ENCODE data around the gene OR1A2. TPM values are rescaled to one million over a fixed set of nuclear protein-coding genes. Genes with fewer than 3 reads are reported as not detected.
"Not testable (repeated sequence)": the region's sequence is repeated elsewhere in the genome, so short reads cannot be mapped to it uniquely, and the experiment has no call there.

OR1A2 gene
- total RNA-seq, 1 donor from 2014 or later: not detected

DNA sequence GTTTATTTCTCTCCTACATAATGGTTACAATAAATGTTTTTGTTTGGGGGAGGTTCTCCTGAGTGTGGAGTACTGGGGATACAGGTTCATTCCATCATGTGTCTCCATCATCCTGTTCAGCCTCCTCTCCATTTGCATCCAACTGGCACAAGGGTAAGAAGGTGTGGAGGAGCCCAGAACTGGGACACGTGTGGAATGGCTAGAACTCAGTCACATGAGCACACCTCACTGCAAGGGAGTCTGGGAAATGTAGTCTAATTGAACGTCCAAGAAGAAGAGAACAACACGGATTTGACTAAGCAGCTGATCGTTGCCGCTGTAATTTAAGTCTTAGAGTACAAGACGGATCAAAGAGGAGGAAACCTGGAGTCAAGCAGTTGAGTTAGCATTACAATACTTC, 16.3 kb downstream of the OR1A2 start:
- no peak overlapping the region for H3K4me3 ChIP-seq (ENCODE audit: low read depth, low read length)
- DNase-seq (ENCODE audit: low read depth): no peak
- TF ChIP-seq, protein P1, sequence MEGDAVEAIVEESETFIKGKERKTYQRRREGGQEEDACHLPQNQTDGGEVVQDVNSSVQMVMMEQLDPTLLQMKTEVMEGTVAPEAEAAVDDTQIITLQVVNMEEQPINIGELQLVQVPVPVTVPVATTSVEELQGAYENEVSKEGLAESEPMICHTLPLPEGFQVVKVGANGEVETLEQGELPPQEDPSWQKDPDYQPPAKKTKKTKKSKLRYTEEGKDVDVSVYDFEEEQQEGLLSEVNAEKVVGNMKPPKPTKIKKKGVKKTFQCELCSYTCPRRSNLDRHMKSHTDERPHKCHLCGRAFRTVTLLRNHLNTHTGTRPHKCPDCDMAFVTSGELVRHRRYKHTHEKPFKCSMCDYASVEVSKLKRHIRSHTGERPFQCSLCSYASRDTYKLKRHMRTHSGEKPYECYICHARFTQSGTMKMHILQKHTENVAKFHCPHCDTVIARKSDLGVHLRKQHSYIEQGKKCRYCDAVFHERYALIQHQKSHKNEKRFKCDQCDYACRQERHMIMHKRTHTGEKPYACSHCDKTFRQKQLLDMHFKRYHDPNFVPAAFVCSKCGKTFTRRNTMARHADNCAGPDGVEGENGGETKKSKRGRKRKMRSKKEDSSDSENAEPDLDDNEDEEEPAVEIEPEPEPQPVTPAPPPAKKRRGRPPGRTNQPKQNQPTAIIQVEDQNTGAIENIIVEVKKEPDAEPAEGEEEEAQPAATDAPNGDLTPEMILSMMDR (conservative IDR thresholded peaks at IDR 0.05; ENCODE audit: low read depth, low read length): no peak

DNA sequence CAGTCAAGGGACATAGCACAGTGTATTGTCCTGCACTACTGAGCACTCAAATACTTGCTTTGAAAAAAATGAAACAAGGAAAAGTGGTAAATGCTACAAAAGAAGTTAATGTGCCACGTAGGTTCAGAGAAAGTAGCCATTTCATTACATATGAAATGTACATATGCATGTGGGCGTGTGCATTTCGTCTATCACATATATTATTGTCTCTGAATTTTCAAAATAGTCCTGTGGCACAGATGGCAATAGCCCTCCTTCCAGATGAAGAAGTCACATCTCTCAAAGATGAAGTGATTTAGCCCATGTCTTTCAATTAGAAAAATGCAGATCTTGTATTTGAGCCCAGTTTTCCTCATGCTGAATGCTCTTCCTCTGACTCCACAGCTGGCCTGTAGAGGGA, 22.7 kb downstream of the OR1A2 start:
- not testable (repeated sequence) for H3K4me3 ChIP-seq (ENCODE audit: low read depth, low read length); DNase-seq (ENCODE audit: low read depth)

DNA sequence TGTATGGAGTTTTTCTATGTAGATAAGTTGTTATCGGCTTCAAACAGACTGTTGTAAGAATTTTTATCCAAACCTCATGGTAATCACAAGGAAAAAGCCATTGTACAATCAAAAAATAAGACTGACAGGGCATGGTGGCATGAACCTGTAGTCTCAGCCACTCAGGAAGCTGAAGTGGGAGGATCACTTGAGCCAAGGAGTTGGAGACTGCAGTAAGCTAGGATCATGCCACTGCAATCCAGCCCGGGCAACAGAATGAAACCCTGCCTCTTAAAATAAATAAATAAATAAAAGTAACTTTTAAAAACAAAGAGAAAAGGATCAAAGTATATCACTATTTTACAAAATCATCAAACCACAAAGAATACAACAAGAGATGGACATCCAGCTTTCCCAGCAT, 24.5 kb downstream of the OR1A2 start:
- TF ChIP-seq, protein P1 (conservative IDR thresholded peaks at IDR 0.05; ENCODE audit: low read depth, low read length): no peak
- no peak for DNase-seq (ENCODE audit: low read depth)
- H3K4me3 ChIP-seq (ENCODE audit: low read depth, low read length): no peak overlapping the region

DNA sequence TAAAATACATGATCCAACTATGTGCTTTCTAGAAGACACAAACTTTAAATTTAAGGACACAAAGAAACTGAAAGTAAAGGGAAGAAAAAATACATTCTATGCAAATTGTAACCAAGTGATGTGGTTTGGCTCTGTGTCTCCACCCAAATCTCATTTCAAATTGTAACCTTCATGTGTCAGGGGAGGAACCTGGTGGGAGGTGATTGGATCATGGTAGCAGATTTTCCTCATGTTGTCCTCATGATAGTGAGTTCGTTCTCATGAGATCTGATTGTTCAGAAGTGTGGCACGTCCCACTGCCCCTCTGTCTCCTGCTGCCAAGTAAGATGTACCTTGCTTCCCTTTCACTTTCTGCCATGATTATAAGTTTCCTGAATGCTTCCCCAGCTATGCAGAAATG, 25.2 kb downstream of the OR1A2 start:
- H3K4me3 ChIP-seq (ENCODE audit: low read depth, low read length): no peak overlapping the region
- TF ChIP-seq, protein P1 (conservative IDR thresholded peaks at IDR 0.05; ENCODE audit: low read depth, low read length): no peak
- DNase-seq (ENCODE audit: low read depth): no peak

DNA sequence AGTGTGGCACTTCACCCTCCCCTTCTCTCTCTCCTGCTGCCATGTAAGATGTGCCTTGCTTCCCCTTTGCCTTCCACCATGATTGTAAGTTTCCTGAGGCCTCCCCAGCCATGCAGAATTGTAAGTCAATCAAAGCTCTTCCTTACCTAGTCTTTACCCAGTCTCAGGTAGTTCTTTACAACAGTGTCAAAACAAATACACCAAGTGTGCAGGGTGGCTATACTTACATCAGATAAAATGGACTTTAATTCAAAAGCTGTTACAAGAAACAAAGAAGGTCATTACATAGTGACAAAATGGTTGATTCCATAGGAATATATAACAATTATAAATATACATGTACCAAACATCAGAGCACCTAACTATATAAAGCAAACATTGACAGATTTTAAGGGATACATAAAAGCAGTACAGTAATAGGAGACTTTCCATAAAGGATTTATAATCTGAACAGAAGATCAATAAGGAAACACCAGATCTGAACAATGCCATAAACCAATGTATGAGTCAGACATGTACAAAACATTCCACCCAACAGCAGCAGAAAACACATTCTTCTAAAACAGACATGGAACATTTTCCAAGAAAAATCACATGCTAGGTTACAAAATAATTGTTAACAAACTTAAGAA, 27.5 kb downstream of the OR1A2 start:
- H3K4me3 ChIP-seq (ENCODE audit: low read depth, low read length); DNase-seq (ENCODE audit: low read depth): not testable (repeated sequence)

DNA sequence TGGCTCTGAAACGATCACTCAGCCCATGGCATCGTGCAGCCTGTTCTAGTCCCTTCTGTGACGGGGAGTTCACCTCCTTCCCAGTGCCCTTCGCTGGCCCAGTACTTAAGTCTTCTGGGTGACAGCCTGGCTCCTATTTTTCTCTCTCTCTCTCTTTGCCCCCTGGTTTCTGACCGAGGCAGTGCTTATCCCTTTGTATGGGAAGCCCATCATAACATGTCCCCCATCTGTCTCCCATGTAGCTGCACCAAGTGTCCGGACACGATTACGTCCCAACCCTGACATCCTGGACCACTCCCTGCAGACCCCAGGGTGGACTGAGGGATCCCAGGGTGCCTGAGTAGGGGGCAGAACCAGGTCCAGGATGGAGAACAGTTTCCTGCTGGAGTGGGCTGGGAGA, 35.0 kb downstream of the OR1A2 start:
- H3K4me3 ChIP-seq (ENCODE audit: low read depth, low read length); DNase-seq (ENCODE audit: low read depth): not testable (repeated sequence)

DNA sequence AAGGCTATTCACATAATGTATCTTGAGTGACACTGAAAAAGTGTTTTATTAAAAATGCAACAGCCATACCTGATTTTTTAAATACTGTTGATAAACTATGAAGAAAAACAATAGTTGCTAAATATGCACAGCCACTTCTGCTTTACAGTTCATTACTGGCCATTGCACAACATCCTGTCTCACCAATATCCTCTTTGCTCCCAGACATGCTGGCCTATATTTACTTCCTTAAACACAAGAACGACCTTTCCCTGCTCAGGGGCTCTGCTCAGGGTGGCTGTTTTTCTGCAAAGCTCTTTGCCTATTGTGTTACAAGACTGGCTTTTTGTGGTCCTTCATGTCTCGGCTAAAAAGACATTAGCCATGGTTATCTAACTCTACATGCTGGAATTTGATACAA, 41.4 kb downstream of the OR1A2 start:
- DNase-seq (ENCODE audit: low read depth); H3K4me3 ChIP-seq (ENCODE audit: low read depth, low read length): not testable (repeated sequence)

DNA sequence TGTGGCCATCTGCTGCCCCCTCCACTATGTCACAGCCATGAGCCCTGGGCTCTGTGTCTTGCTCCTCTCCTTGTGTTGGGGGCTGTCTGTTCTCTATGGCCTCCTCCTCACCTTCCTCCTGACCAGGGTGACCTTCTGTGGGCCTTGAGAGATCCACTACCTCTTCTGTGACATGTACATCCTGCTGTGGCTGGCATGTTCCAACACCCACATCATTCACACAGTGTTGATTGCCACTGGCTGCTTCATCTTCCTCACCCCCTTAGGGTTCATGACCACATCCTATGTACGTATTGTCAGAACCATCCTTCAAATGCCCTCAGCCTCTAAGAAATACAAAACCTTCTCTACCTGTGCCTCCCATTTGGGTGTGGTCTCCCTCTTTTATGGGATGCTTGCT, 43.7 kb downstream of the OR1A2 start:
- not testable (repeated sequence) for H3K4me3 ChIP-seq (ENCODE audit: low read depth, low read length); DNase-seq (ENCODE audit: low read depth)

DNA sequence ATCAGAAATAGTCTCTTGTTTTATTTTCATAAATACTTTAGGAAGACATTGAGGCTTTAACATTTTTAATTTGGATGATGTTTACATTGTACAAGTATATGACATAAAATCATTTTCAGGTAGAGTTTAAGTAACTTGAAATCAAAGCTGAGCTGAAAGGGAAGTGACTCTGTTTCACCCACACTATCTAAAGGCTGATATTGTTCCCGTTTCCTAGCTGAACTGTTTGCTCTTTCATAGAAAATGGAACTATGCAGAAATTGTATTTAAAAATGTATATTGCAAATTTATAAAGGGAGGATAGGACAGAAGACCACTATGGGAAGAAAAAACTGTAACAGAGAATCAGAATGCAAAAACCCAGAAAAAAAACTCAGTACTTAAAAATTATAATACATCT, 47.5 kb downstream of the OR1A2 start:
- H3K4me3 ChIP-seq (ENCODE audit: low read depth, low read length); DNase-seq (ENCODE audit: low read depth): not testable (repeated sequence)

Other genes with a start within 250 kb of the OR1A2 start
- not detected in 2 replicates for gene OR1D5, start 133.9 kb upstream of the OR1A2 start, total RNA-seq
- not detected in 2 replicates for gene OR1D2, start 93.1 kb upstream of the OR1A2 start, total RNA-seq
- gene OR1G1, start 70.0 kb upstream of the OR1A2 start, total RNA-seq: not detected in 2 replicates
- gene OR1A1, start 10.1 kb downstream of the OR1A2 start, total RNA-seq: not detected in 2 replicates
- not detected in 2 replicates for gene OR3A1, start 100.8 kb downstream of the OR1A2 start, total RNA-seq
- gene OR3A2, start 188.8 kb downstream of the OR1A2 start, total RNA-seq: 1.6 TPM in 1 of 2 replicates, not detected in the other
- not detected in 2 replicates for gene OR1E1, start 200.9 kb downstream of the OR1A2 start, total RNA-seq
- not detected in 2 replicates for gene OR3A3, start 213.9 kb downstream of the OR1A2 start, total RNA-seq
- not detected in 2 replicates for gene OR1E2, start 236.3 kb downstream of the OR1A2 start, total RNA-seq